Tongue (tissue), 2 donors: Measurements from ENCODE around the gene ACTR2. TPM values are rescaled to one million over a fixed set of nuclear protein-coding genes. Genes with fewer than 3 reads are reported as not detected.
A peak's percentile ranks its signal among the peaks of the same experiment; 100 is the strongest.

Experiments
- DNase-seq: peaks from one replicate; pipeline ENCODE4 v3.0.0-alpha.2; 2015
- total RNA-seq: library from RNA; depleted of rRNA; stranded (reverse); fragments of >200 nt; gene quantifications from one replicate; pipeline ENCODE4 v1.2.3, GENCODE V29; 2014

Gene ACTR2
- total RNA-seq, 1 donor from 2014 or later, result 110 TPM

- DNase-seq, result peak; percentile 93
Measured at GRCh38 chr2:65281627-65282351, 54.2 kb downstream of the ACTR2 start.

GRCh38 chr2:65282477-65283053 lies 54.9 kb downstream of the ACTR2 start:
- no peak for DNase-seq

- DNase-seq, result no peak
Measured at GRCh38 chr2:65287364-65287763, 59.7 kb downstream of the ACTR2 start.

GRCh38 chr2:65291216-65292105 lies 63.8 kb downstream of the ACTR2 start:
- DNase-seq, result no peak

- peak; percentile 42 for DNase-seq
Measured at GRCh38 chr2:65292106-65292400, 64.4 kb downstream of the ACTR2 start.

GRCh38 chr2:65292461-65293011 lies 64.9 kb downstream of the ACTR2 start:
- peak; percentile 92 for DNase-seq

- DNase-seq, result no peak
Measured at GRCh38 chr2:65293376-65293775, 65.7 kb downstream of the ACTR2 start.

GRCh38 chr2:65294136-65294535 lies 66.5 kb downstream of the ACTR2 start:
- no peak for DNase-seq

GRCh38 chr2:65294701-65295100 lies 67.1 kb downstream of the ACTR2 start:
- DNase-seq, result no peak

- no peak for DNase-seq
Measured at GRCh38 chr2:65296971-65297370, 69.3 kb downstream of the ACTR2 start.

- no peak for DNase-seq
Measured at GRCh38 chr2:65297544-65297943, 69.9 kb downstream of the ACTR2 start.

GRCh38 chr2:65298089-65298488 lies 70.5 kb downstream of the ACTR2 start:
- no peak for DNase-seq

- no peak for DNase-seq
Measured at GRCh38 chr2:65299246-65299645, 71.6 kb downstream of the ACTR2 start.

- peak; percentile 57 for DNase-seq
Measured at GRCh38 chr2:65300134-65300760, 72.6 kb downstream of the ACTR2 start.

GRCh38 chr2:65300761-65301711 lies 73.4 kb downstream of the ACTR2 start:
- DNase-seq, result peak; percentile 81

GRCh38 chr2:65305934-65306333 lies 78.3 kb downstream of the ACTR2 start:
- DNase-seq, result no peak

- peak; percentile 32 for DNase-seq
Measured at GRCh38 chr2:65309699-65310098, 82.1 kb downstream of the ACTR2 start.

- DNase-seq, result peak; percentile 36
Measured at GRCh38 chr2:65311049-65311448, 83.4 kb downstream of the ACTR2 start.

GRCh38 chr2:65311596-65311995 lies 84.0 kb downstream of the ACTR2 start:
- no peak for DNase-seq

GRCh38 chr2:65313126-65313953 lies 85.7 kb downstream of the ACTR2 start:
- no peak for DNase-seq

- no peak for DNase-seq
Measured at GRCh38 chr2:65313954-65314256, 86.3 kb downstream of the ACTR2 start.
